HEK293T (cell line): Measurements from ENCODE around the gene CPEB1.
"Not testable (repeated sequence)": the region's sequence is repeated elsewhere in the genome, so short reads cannot be mapped to it uniquely, and the experiment has no call there.

Experiments
- CTCF ChIA-PET: fragments of 350-600 bp; formaldehyde crosslinking; extraction: SDS; loops from one replicate; lab custom pipeline; 2021; ENCODE audit warnings: antibody characterized with exemption, inconsistent platforms; lab: Yijun Ruan, JAX
- POLR2A ChIA-PET: fragments of 350-600 bp; formaldehyde crosslinking; extraction: SDS; loops from one replicate; lab custom pipeline; 2020; ENCODE audit warnings: antibody characterized with exemption, inconsistent platforms; lab: Yijun Ruan, JAX
- DNase-seq: peaks from one replicate; pipeline ENCODE4 v3.0.0; 2012; ENCODE audit warnings: mixed read lengths; ENCODE audit errors: extremely low spot score

The CPEB1 gene

GRCh38 chr15:82504074-82504473 is 143.1 kb downstream of the CPEB1 start:
- CTCF ChIA-PET, POLR2A ChIA-PET, DNase-seq: not testable (repeated sequence)

- POLR2A ChIA-PET, DNase-seq, CTCF ChIA-PET: not testable (repeated sequence)
Measured at GRCh38 chr15:82502700-82503339, 144.3 kb downstream of the CPEB1 start.

DNA sequence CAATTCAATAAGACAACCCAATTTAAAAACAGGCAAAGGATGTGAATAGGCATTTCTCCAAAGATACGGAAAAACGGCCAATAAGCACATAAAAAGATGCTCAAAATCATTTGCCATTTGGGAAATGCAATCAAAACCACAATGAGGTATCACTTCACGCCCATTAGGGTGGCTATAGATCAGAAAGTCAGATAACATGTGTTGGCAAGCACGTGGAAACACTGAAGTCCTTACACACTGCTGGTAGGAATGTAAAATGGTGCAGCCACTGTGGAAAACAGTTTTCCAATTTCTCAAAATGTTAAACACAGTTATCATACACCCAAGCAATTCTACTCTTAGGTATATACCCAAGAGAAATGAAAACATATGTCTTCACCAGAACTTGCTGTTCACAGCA is 146.4 kb downstream of the CPEB1 start:
- CTCF ChIA-PET, POLR2A ChIA-PET, DNase-seq: not testable (repeated sequence)

GRCh38 chr15:82497978-82498377 is 149.2 kb downstream of the CPEB1 start:
- CTCF ChIA-PET = interaction anchor here (0.6 kb wide), 1 partner anchor 33 kb away, joined by 3 read pairs; no protein-coding TSS in a partner anchor
- POLR2A ChIA-PET = not testable (repeated sequence)

More at GRCh38 chr15:82497978-82498377, 149.2 kb downstream of the CPEB1 start:
- DNase-seq = not testable (repeated sequence)
